ENCODE results near the gene BEST4. TPM values are rescaled to one million over a fixed set of nuclear protein-coding genes. Genes with fewer than 3 reads are reported as not detected.

The BEST4 gene
- total and polyA plus RNA-seq, 2 of the 4 experiments (the other 2 are of a cell fraction) = 0.07 TPM; not detected in 1

- H3K9me1 ChIP-seq (ENCODE audit: insufficient read depth, low read length) = peaks cover 2% of the 10 kb centered on the region; the same call in 1 of the 2 replicates
- POLR2A ChIA-PET (ENCODE audit: unreplicated experiment) = no interaction called here
- no TSS peak for BruUV-seq (replicated peaks)
- peaks cover 8% of the 10 kb centered on the region; the same call in 1 of the 2 replicates for H4K20me1 ChIP-seq (ENCODE audit: insufficient read depth, low read length)
- no peaks in the 10 kb centered on the region for H3K27me3 ChIP-seq (ENCODE audit: control insufficient read depth, insufficient read depth, low read length)
- WGBS, 2 experiments (ENCODE audit: extremely low coverage in 2 of 2, insufficient read length in 1 of 2) = 93% methylated on average over 7 of the region's 15 CpGs; no CpG with 5 or more reads in 1 of the 2 experiments
- dilution Hi-C loops (cut with HindIII; ENCODE audit: low sequenced_read_pairs, unreplicated experiment) (no loop called here), in situ Hi-C loops (cut with MboI; ENCODE audit: low sequenced_read_pairs) (no loop called here), intact Hi-C loops (cut with micrococcal nuclease) (no loop called here)
- no peaks in the 10 kb centered on the region for H3K9me3 ChIP-seq (ENCODE audit: control insufficient read depth, insufficient read depth, low read length)
- no peaks in the 10 kb centered on the region for H3K36me3 ChIP-seq (ENCODE audit: control insufficient read depth, insufficient read depth, low read length)
- no peak for DNase-seq
- H3K56ac ChIP-seq (ENCODE audit: extremely low read depth, insufficient read depth, low read length) = no peak overlapping the region
- no peak overlapping the region for H2BK15ac ChIP-seq (ENCODE audit: low read depth, low read length)
- no peak overlapping the region for H3K14ac ChIP-seq (replicated peaks; ENCODE audit: low read depth, low read length)
- H2BK5ac ChIP-seq (ENCODE audit: low read depth, low read length, poor library complexity, severe bottlenecking) = no peak overlapping the region
- no peak overlapping the region for H3K18ac ChIP-seq (ENCODE audit: low read depth, low read length)
- H4K91ac ChIP-seq (ENCODE audit: insufficient read depth, low read depth, low read length) = no peak overlapping the region
- no peak overlapping the region for H4K8ac ChIP-seq (ENCODE audit: low read depth in 2 of 2, low read length in 2 of 2)
- no peak overlapping the region for H2AK5ac ChIP-seq (ENCODE audit: low read depth, low read length)
- H3K79me1 ChIP-seq (ENCODE audit: low read depth in 1 of 2, low read length in 2 of 2) = no peaks in the 10 kb centered on the region; a peak in 1 of 4 replicates
- TF ChIP-seq CTCF (conservative IDR thresholded peaks at IDR 0.05; ENCODE audit: low read depth, low read length) (no peak), CEBPB (IDR thresholded peaks at IDR 0.05; ENCODE audit: low read depth, low read length) (no peak), CHD1 (IDR thresholded peaks at IDR 0.05; ENCODE audit: low read depth, low read length) (no peak), RAD21 (IDR thresholded peaks at IDR 0.05; ENCODE audit: low read length) (no peak), MAFK (IDR thresholded peaks at IDR 0.05; ENCODE audit: low read depth, low read length) (no peak), RCOR1 (IDR thresholded peaks at IDR 0.05; ENCODE audit: insufficient replicate concordance, low read length) (no peak), MXI1 (IDR thresholded peaks at IDR 0.05; ENCODE audit: borderline replicate concordance, low read depth, low read length) (no peak), NFE2L2 (IDR thresholded peaks at IDR 0.05; ENCODE audit: low read depth, low read length) (no peak), POLR2A (IDR thresholded peaks at IDR 0.05; ENCODE audit: low read depth, low read length) (no peak), SMC3 (IDR thresholded peaks at IDR 0.05; ENCODE audit: low read depth, low read length) (no peak), RFX5 (IDR thresholded peaks at IDR 0.05; ENCODE audit: low read depth, low read length) (no peak), FOS (IDR thresholded peaks at IDR 0.05; ENCODE audit: low read depth, low read length) (no peak), BHLHE40 (IDR thresholded peaks at IDR 0.05; ENCODE audit: low read depth, low read length) (no peak), MAZ (IDR thresholded peaks at IDR 0.05; ENCODE audit: borderline replicate concordance, low read depth, low read length) (no peak)
- TF ChIP-seq, protein P1, sequence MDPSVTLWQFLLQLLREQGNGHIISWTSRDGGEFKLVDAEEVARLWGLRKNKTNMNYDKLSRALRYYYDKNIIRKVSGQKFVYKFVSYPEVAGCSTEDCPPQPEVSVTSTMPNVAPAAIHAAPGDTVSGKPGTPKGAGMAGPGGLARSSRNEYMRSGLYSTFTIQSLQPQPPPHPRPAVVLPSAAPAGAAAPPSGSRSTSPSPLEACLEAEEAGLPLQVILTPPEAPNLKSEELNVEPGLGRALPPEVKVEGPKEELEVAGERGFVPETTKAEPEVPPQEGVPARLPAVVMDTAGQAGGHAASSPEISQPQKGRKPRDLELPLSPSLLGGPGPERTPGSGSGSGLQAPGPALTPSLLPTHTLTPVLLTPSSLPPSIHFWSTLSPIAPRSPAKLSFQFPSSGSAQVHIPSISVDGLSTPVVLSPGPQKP (IDR thresholded peaks at IDR 0.05; ENCODE audit: borderline replicate concordance, low read depth, low read length) = no peak
- TF ChIP-seq, protein P2, sequence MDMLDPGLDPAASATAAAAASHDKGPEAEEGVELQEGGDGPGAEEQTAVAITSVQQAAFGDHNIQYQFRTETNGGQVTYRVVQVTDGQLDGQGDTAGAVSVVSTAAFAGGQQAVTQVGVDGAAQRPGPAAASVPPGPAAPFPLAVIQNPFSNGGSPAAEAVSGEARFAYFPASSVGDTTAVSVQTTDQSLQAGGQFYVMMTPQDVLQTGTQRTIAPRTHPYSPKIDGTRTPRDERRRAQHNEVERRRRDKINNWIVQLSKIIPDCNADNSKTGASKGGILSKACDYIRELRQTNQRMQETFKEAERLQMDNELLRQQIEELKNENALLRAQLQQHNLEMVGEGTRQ (IDR thresholded peaks at IDR 0.05; ENCODE audit: low read depth, low read length) = no peak
- no peak overlapping the region for H3K4me3 ChIP-seq (ENCODE audit: insufficient read depth, low read depth, low read length)
- H3K4me1 ChIP-seq (ENCODE audit: control insufficient read depth, insufficient read depth, low read length) = no peaks in the 10 kb centered on the region; the same call in 1 of the 2 replicates
- no peak overlapping the region for H2BK20ac ChIP-seq (ENCODE audit: low read depth, low read length)
- H3K4ac ChIP-seq (ENCODE audit: low read depth, low read length) = no peak overlapping the region
- H3K9ac ChIP-seq (ENCODE audit: low read depth, low read length) = no peak overlapping the region
- H3K27ac ChIP-seq (ENCODE audit: insufficient read depth, low read length) = no peak overlapping the region
- no peak for ATAC-seq (ENCODE audit: low read depth)
- CTCF ChIA-PET = no interaction called here
- H2AFZ ChIP-seq (replicated peaks; ENCODE audit: low read length, poor library complexity) = no peak overlapping the region
- no peak overlapping the region for H2AK9ac ChIP-seq (replicated peaks; ENCODE audit: low read depth, low read length, poor library complexity)
- H3K23ac ChIP-seq (ENCODE audit: low read depth, low read length) = no peak overlapping the region
- H4K5ac ChIP-seq (ENCODE audit: low read depth, low read length) = no peak overlapping the region
- no peak overlapping the region for H2BK120ac ChIP-seq (ENCODE audit: low read depth, low read length)
- H3K4me2 ChIP-seq (ENCODE audit: low read depth, low read length) = no peak overlapping the region
These were observed 35.0 kb upstream of the BEST4 start for GRCh38 chr1:44822981-44823451.
